ENCODE data around the gene FBXO22. TPM values are rescaled to one million over a fixed set of nuclear protein-coding genes. Genes with fewer than 3 reads are reported as not detected.
"Not testable (repeated sequence)": the region's sequence is repeated elsewhere in the genome, so short reads cannot be mapped to it uniquely, and the experiment has no call there.

FBXO22 gene
- total RNA-seq, 3 donors from 2014 or later (not counting 1 experiment from before 2014, with no cell fraction given), result 8.5 to 16.2 (median 11.8) TPM

DNA sequence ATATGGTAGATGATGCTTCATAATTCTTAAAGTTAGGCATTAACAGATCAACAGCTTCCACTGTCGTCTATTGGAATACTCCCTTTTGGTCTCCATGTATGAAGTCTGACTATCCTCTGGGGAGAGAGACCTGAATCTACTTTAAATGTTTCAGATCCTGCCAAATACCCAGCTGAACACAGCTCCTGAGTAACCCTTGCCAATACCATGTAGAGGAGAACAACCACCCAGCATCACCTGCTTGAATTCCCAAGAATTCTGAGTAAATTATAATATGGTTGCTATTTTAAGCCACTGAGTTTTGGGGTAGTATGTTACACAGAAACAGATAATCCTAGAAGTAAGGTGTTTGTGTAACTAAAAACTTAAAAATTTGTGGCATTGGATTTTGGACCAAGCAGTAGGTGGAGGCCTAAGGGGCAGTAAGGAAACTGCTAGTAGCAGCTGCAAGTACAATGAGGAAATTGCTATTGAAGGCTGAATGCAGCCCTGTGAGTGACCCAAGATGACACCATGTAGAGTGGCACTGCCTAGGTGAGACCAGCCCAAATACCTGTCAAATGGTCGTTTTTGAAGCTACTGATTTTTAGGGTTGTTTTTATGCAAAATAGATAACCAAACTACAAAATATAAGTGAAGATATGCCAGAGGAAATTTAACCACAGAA lies 77.6 kb downstream of the FBXO22 start:
- H3K4me1 ChIP-seq (ENCODE audit: control insufficient read depth, insufficient read depth, low read length), result no peaks in the 10 kb centered on the region
- no peaks in the 10 kb centered on the region for H3K36me3 Mint-ChIP-seq
- no peak for DNase-seq
- intact Hi-C loops (cut with micrococcal nuclease), result no loop called here
- no peak overlapping the region for H3K4me3 ChIP-seq (ENCODE audit: low read length)
- TF ChIP-seq, protein P1, sequence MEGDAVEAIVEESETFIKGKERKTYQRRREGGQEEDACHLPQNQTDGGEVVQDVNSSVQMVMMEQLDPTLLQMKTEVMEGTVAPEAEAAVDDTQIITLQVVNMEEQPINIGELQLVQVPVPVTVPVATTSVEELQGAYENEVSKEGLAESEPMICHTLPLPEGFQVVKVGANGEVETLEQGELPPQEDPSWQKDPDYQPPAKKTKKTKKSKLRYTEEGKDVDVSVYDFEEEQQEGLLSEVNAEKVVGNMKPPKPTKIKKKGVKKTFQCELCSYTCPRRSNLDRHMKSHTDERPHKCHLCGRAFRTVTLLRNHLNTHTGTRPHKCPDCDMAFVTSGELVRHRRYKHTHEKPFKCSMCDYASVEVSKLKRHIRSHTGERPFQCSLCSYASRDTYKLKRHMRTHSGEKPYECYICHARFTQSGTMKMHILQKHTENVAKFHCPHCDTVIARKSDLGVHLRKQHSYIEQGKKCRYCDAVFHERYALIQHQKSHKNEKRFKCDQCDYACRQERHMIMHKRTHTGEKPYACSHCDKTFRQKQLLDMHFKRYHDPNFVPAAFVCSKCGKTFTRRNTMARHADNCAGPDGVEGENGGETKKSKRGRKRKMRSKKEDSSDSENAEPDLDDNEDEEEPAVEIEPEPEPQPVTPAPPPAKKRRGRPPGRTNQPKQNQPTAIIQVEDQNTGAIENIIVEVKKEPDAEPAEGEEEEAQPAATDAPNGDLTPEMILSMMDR (IDR thresholded peaks at IDR 0.05), result no peak
- H3K27me3 Mint-ChIP-seq (ENCODE audit: low read depth in 2 of 2), result peaks cover 15 to 44% of the 10 kb centered on the region in 2 donors
- H3K4me3 Mint-ChIP-seq, result no peak overlapping the region
- H3K9me3 Mint-ChIP-seq, result no peaks in the 10 kb centered on the region
- H3K4me1 Mint-ChIP-seq, result no peaks in the 10 kb centered on the region
- H3K27ac ChIP-seq (ENCODE audit: low read length), result no peak overlapping the region
- no peaks in the 10 kb centered on the region for H3K9me3 ChIP-seq (ENCODE audit: control insufficient read depth, insufficient read depth, low read length)
- H3K36me3 ChIP-seq (ENCODE audit: control insufficient read depth, insufficient read depth, low read length), result no peaks in the 10 kb centered on the region
- H3K27ac Mint-ChIP-seq, result no peak overlapping the region
- no peak for ATAC-seq
- 90% methylated on average over 1 of the region's 2 CpGs for WGBS (ENCODE audit: insufficient coverage)
- H3K27me3 ChIP-seq (ENCODE audit: control insufficient read depth, insufficient read depth, low read length), result no peaks in the 10 kb centered on the region

DNA sequence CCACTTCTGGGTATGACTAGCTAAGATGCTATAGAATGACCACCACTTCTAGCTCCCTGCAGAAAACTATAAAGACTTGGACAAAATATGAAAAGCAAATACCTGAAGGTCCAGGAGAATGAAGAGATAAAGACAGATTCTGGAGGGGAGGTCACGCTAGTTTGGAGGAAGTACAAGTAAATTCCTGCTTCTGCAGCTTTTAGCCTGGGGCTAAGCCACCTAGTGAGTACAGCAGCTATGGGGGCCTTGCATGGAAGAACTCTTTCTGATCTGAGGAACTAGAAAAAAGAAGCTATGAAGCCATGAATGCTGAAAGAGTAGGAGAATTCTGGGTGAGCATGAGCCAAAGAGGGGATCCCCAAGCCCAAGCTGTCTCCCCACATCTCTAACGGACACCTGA lies 78.8 kb downstream of the FBXO22 start:
- H3K27me3 ChIP-seq (ENCODE audit: control insufficient read depth, insufficient read depth, low read length), result no peaks in the 10 kb centered on the region
- H3K36me3 ChIP-seq (ENCODE audit: control insufficient read depth, insufficient read depth, low read length), result no peaks in the 10 kb centered on the region
- DNase-seq (no peak), ATAC-seq (no peak)
- WGBS (ENCODE audit: insufficient coverage), result 88% methylated on average over 2 of the region's 2 CpGs
- H3K9me3 ChIP-seq (ENCODE audit: control insufficient read depth, insufficient read depth, low read length), result no peaks in the 10 kb centered on the region
- H3K27ac ChIP-seq (ENCODE audit: low read length), result no peak overlapping the region
- no peak overlapping the region for H3K4me3 ChIP-seq (ENCODE audit: low read length)
- intact Hi-C loops (cut with micrococcal nuclease), result no loop called here
- Mint-ChIP-seq H3K9me3 (no peaks in the 10 kb centered on the region), H3K36me3 (no peaks in the 10 kb centered on the region), H3K4me1 (no peaks in the 10 kb centered on the region), H3K4me3 (no peak overlapping the region), H3K27ac (no peak overlapping the region), H3K27me3 (ENCODE audit: low read depth in 2 of 2) (peaks cover 15 to 41% of the 10 kb centered on the region in 2 donors)
- TF ChIP-seq, protein P1 (IDR thresholded peaks at IDR 0.05), result no peak
- H3K4me1 ChIP-seq (ENCODE audit: control insufficient read depth, insufficient read depth, low read length), result no peaks in the 10 kb centered on the region

DNA sequence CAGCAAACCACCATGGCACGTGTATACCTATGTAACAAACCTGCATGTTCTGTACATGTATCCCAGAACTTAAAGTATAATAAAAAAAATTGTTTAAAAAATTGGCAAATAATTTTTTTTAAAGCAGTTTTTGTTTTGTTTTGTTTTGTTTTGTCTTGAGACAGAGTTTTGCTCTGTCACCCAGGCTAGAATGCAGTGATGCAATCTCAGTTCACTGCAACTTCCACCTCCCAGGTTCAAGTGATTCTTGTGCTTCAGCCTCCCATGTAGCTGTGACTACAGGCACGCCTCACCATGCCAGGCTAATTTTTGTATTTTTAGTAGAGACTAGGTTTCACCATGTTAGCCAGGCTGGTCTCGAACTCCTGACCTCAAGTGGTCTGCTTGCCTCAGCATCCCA lies 81.0 kb downstream of the FBXO22 start:
- H3K9me3 ChIP-seq (ENCODE audit: control insufficient read depth, insufficient read depth, low read length); intact Hi-C loops (cut with micrococcal nuclease); H3K27me3 ChIP-seq (ENCODE audit: control insufficient read depth, insufficient read depth, low read length); ATAC-seq; H3K27ac ChIP-seq (ENCODE audit: low read length); H3K4me1 ChIP-seq (ENCODE audit: control insufficient read depth, insufficient read depth, low read length); H3K9me3 Mint-ChIP-seq; H3K4me1 Mint-ChIP-seq; DNase-seq; H3K36me3 Mint-ChIP-seq; H3K4me3 Mint-ChIP-seq; H3K27ac Mint-ChIP-seq; H3K4me3 ChIP-seq (ENCODE audit: low read length); H3K36me3 ChIP-seq (ENCODE audit: control insufficient read depth, insufficient read depth, low read length): not testable (repeated sequence)
- peaks cover 3 to 28% of the 10 kb centered on the region in 2 donors for H3K27me3 Mint-ChIP-seq (ENCODE audit: low read depth in 2 of 2)
- 90% methylated on average over 2 of the region's 3 CpGs for WGBS (ENCODE audit: insufficient coverage)

DNA sequence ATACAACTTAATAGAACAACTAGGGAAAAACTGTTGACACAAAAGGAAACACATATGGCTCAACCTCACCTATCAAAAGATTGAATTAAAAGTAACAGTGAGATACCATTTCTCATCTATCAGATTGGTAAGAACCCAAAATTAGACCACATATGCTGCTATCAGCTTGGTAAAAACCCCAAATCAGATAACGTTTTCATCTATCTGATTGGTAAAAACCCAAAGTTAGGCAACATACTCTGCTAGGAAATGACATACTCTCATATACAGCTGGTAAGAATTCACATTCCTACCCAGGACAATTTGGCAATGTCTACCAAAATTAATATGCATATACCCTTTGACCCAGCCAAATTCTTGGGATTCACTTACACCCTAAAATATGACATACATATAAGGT lies 82.3 kb downstream of the FBXO22 start:
- Histone ChIP-seq H3K4me1 (ENCODE audit: control insufficient read depth, insufficient read depth, low read length) (no peaks in the 10 kb centered on the region), H3K27ac (ENCODE audit: low read length) (no peak overlapping the region), H3K4me3 (ENCODE audit: low read length) (no peak overlapping the region), H3K27me3 (ENCODE audit: control insufficient read depth, insufficient read depth, low read length) (no peaks in the 10 kb centered on the region), H3K9me3 (ENCODE audit: control insufficient read depth, insufficient read depth, low read length) (no peaks in the 10 kb centered on the region), H3K36me3 (ENCODE audit: control insufficient read depth, insufficient read depth, low read length) (no peaks in the 10 kb centered on the region)
- intact Hi-C loops (cut with micrococcal nuclease), result no loop called here
- WGBS (ENCODE audit: insufficient coverage), result 76% methylated on average over 1 of the region's 1 CpG
- Mint-ChIP-seq H3K27ac (no peak overlapping the region), H3K4me3 (no peak overlapping the region), H3K36me3 (no peaks in the 10 kb centered on the region), H3K4me1 (no peaks in the 10 kb centered on the region), H3K27me3 (ENCODE audit: low read depth in 2 of 2) (peaks cover 3 to 16% of the 10 kb centered on the region in 2 donors), H3K9me3 (no peaks in the 10 kb centered on the region)
- TF ChIP-seq, protein P1 (IDR thresholded peaks at IDR 0.05), result no peak
- no peak for DNase-seq
- ATAC-seq, result peak in 1 of 3 donors; percentile 30
